BLaER1 treated with 17β-estradiol and CSF1 and Interleukin-3, amounts not matched to agents 10 nM and 100 nM (cell line): ENCODE results near the gene IL18BP.

Experiments
- H3K27ac ChIP-seq, 11 experiments: shearing (Covaris generic); formaldehyde crosslinking; 2 replicates each; pipeline ENCODE4 v1.8.1; 2022
- H3K27me3 ChIP-seq, 11 experiments: shearing (Covaris generic); formaldehyde crosslinking; 2 replicates each; pipeline ENCODE4 v1.8.1; 2022
- H3K36me3 ChIP-seq, 11 experiments: shearing (Covaris generic); formaldehyde crosslinking; 2 replicates each; pipeline ENCODE4 v1.8.1; 2022
- H3K4me1 ChIP-seq, 10 experiments: shearing (Covaris generic); formaldehyde crosslinking; 2 replicates each; pipeline ENCODE4 v1.8.1; 2022
- H3K4me2 ChIP-seq, 11 experiments: shearing (Covaris generic); formaldehyde crosslinking; 2 replicates each; pipeline ENCODE4 v1.8.1; 2022
- H3K4me3 ChIP-seq, 10 experiments: shearing (Covaris generic); formaldehyde crosslinking; 2 replicates each; pipeline ENCODE4 v1.8.1; 2022
- H3K9ac ChIP-seq, 11 experiments: shearing (Covaris generic); formaldehyde crosslinking; 2 replicates each; pipeline ENCODE4 v1.8.1; 2022
- H3K9me3 ChIP-seq, 11 experiments: shearing (Covaris generic); formaldehyde crosslinking; replicated peaks in 1 of 11; 2 replicates each; pipeline ENCODE4 v1.8.1; 2022
- H4K20me1 ChIP-seq, 11 experiments: shearing (Covaris generic); formaldehyde crosslinking; 2 replicates each; pipeline ENCODE4 v1.8.1; 2022
- Cebpa-rat ChIP-seq, 11 experiments: shearing (Covaris generic); IDR thresholded peaks; 2 replicates each; pipeline ENCODE4 v1.8.1; 2022

Gene IL18BP

DNA sequence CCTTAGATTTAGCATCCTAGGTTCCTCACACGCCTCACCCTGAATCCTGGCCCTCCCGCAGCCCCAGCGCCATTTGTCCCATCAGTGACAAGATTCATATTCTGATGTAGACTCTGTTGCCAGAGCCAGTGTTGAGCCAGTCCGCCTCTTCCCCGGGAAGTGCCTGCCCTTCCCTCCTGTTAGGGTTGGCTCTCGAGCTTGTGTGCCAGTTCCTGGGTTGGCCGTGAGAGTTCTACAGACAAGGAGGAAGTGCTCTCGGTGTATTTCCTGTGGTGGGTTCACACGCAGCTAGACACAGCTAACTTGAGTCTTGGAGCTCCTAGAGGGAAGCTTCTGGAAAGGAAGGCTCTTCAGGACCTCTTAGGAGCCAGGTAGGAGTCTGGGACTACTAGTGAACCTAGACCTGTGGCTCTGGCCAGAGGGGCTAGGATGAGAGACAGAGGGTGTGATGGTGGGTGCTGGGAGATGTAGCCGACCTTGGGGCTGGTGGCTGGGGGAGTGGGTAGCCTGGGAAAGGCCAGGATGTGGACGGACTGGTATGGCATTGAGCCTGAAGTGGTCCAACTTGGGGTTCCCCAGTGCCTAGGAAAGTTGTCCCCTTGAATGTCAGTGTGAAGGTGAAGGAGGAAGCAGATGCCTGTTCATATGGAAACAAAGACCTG is at the start of gene IL18BP:
IL18BP (plus strand) TSS at position 261 of the 662 bp plus-strand sequence. CDS start 1,076 bp downstream, outside the sequence.
- peaks cover 0 to 8% (median 0%) of the 10 kb centered on the region in 11 experiments; a peak in 2 of 22 replicates for H3K9me3 ChIP-seq
- H3K4me2 ChIP-seq = peak within 1 kb of the TSS; percentile 63 to 91 (median 74)
- H3K27me3 ChIP-seq = no peaks in the 10 kb centered on the region
- H3K4me3 ChIP-seq = peak within 1 kb of the TSS in 1 of 10 experiments; percentile 8; a peak in 2 of 20 replicates
- H3K36me3 ChIP-seq = peaks cover 26 to 62% (median 41%) of the 10 kb centered on the region in 11 experiments
- H4K20me1 ChIP-seq = peaks cover 12 to 40% (median 26%) of the 10 kb centered on the region in 11 experiments; a peak in 20 of 22 replicates
- no peak for TF ChIP-seq Cebpa-rat (IDR thresholded peaks at IDR 0.05)
- H3K27ac ChIP-seq = peak within 1 kb of the TSS; percentile 22 to 69 (median 56); a peak in 20 of 22 replicates
- H3K4me1 ChIP-seq = peaks cover 17 to 60% (median 24%) of the 10 kb centered on the region in 10 experiments
- H3K9ac ChIP-seq = peak within 1 kb of the TSS in 1 of 11 experiments; percentile 32; a peak in 1 of 22 replicates

DNA sequence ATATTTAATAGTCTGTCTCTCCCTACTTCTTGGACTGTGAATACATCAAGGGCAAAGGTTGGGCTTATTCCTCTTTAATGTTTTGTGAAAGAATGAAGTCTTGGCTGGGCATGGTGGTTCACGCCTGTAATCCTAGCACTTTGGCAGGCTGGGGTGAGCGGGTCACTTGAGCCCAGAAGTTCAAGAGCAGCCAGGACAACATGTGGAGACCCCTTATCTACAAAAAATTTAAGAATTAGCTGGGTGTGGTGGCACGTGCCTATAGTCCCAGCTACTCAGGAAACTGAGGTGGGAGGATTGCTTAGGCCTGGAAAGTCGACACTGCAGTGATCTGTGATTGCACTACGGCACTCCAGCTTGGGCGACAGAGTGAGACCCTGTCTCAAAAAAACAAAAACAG is 49.7 kb upstream of the IL18BP start:
- H3K36me3 ChIP-seq = peaks cover 5 to 39% (median 9%) of the 10 kb centered on the region in 11 experiments; a peak in 13 of 22 replicates
- no peaks in the 10 kb centered on the region for H3K9me3 ChIP-seq
- no peak overlapping the region for H3K9ac ChIP-seq
- H3K4me1 ChIP-seq = peaks cover 0 to 27% (median 19%) of the 10 kb centered on the region in 10 experiments; a peak in 16 of 20 replicates
- no peak overlapping the region; a peak in 2 of 22 replicates for H3K4me2 ChIP-seq
- no peaks in the 10 kb centered on the region for H3K27me3 ChIP-seq
- peak overlapping the region in 1 of 11 experiments; percentile 25; a peak in 1 of 22 replicates for H3K27ac ChIP-seq
- peaks cover 0 to 83% (median 22%) of the 10 kb centered on the region in 11 experiments; a peak in 14 of 22 replicates for H4K20me1 ChIP-seq
- no peak for TF ChIP-seq Cebpa-rat (IDR thresholded peaks at IDR 0.05)
- H3K4me3 ChIP-seq = no peak overlapping the region

- Histone ChIP-seq H3K4me3 (no peak overlapping the region), H3K9me3 (no peaks in the 10 kb centered on the region), H3K36me3 (peaks cover 0 to 23% (median 4%) of the 10 kb centered on the region in 11 experiments; a peak in 6 of 22 replicates), H3K27ac (no peak overlapping the region), H3K27me3 (no peaks in the 10 kb centered on the region), H3K4me2 (no peak overlapping the region), H3K9ac (no peak overlapping the region), H4K20me1 (peaks cover 0 to 86% (median 29%) of the 10 kb centered on the region in 11 experiments; a peak in 11 of 22 replicates), H3K4me1 (peaks cover 0 to 22% (median 15%) of the 10 kb centered on the region in 10 experiments; a peak in 15 of 20 replicates)
- TF ChIP-seq Cebpa-rat (IDR thresholded peaks at IDR 0.05) = no peak
These were observed 46.9 kb upstream of the IL18BP start for GRCh38 chr11:71951741-71952310.

DNA sequence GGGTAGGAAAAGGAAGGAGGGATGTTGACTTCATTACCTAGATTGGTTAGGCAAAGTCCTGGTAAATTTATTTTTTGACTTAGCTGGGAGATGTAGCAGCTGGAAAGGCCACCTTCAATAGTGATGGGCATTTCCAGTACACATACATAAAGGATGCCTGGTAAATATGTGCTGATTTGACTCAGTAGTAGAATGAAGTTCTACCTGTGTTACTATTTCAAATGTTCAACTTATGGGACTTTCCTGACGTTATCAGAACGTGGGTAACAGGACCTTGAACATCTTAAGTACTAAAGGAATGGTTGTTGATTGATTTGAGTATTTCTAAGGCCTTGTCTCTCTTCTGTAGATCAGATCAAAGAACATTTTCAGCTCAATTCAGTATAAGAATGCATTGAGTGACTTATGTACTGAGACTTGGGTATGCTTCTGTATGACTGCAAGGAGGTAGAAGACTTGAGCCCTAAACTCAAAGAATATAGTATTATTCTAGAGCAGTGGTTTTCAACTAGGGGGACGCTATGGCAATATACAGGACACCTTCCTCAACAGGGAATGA is 42.7 kb upstream of the IL18BP start:
- H3K36me3 ChIP-seq = peaks cover 13 to 40% (median 22%) of the 10 kb centered on the region in 11 experiments
- no peak overlapping the region for H3K27ac ChIP-seq
- no peak overlapping the region for H3K4me2 ChIP-seq
- H4K20me1 ChIP-seq = peaks cover 0 to 67% (median 23%) of the 10 kb centered on the region in 11 experiments; a peak in 9 of 22 replicates
- TF ChIP-seq Cebpa-rat (IDR thresholded peaks at IDR 0.05) = no peak
- H3K4me3 ChIP-seq = no peak overlapping the region
- no peaks in the 10 kb centered on the region for H3K4me1 ChIP-seq
- H3K27me3 ChIP-seq = no peaks in the 10 kb centered on the region
- peaks cover 6 to 11% (median 8%) of the 10 kb centered on the region in 11 experiments; a peak in 20 of 22 replicates for H3K9me3 ChIP-seq
- H3K9ac ChIP-seq = no peak overlapping the region

- H3K4me2 ChIP-seq = peak overlapping the region; percentile 14 to 73 (median 48); a peak in 18 of 22 replicates
These were observed 36.2 kb upstream of the IL18BP start for GRCh38 chr11:71962428-71963038.

DNA sequence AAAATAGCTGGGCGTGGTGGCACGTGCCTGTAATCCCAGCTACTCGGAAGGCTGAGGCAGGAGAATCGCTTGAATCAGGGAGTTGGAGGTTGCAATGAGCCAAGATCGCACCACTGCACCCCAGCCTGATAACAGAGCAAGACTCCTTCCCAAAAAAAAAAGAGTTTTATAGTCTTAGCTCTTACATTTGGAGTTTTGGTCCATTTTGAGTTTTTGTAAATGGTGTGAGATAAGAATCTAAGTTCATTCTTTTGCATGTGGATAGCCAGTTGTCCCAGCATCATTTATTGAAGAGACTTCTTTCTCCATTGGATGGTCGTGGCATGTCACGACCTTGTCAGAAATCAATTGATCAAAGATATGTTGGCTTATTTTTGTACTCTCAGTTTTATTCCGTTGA is 35.2 kb upstream of the IL18BP start:
- Histone ChIP-seq H3K36me3 (peaks cover 49 to 82% (median 61%) of the 10 kb centered on the region in 11 experiments), H3K27ac (peak overlapping the region in 6 of 11 experiments; percentile 29 to 79 (median 64); a peak in 7 of 22 replicates), H4K20me1 (no peaks in the 10 kb centered on the region), H3K9ac (no peak overlapping the region; a peak in 1 of 22 replicates), H3K27me3 (no peaks in the 10 kb centered on the region), H3K4me1 (peaks cover 7 to 33% (median 18%) of the 10 kb centered on the region in 10 experiments), H3K9me3 (peaks cover 14 to 22% (median 18%) of the 10 kb centered on the region in 11 experiments), H3K4me3 (no peak overlapping the region), H3K4me2 (peak overlapping the region in 5 of 11 experiments; percentile 47 to 73 (median 62); a peak in 10 of 22 replicates)
- TF ChIP-seq Cebpa-rat (IDR thresholded peaks at IDR 0.05) = no peak

More at GRCh38 chr11:71962428-71963038, 36.2 kb upstream of the IL18BP start:
- no peak overlapping the region for H3K4me3 ChIP-seq
- peaks cover 14 to 22% (median 18%) of the 10 kb centered on the region in 11 experiments for H3K9me3 ChIP-seq
- H3K9ac ChIP-seq = peak overlapping the region in 8 of 11 experiments; percentile 7 to 62 (median 37); a peak in 12 of 22 replicates
- H3K4me1 ChIP-seq = peaks cover 7 to 33% (median 18%) of the 10 kb centered on the region in 10 experiments
- TF ChIP-seq Cebpa-rat (IDR thresholded peaks at IDR 0.05) = no peak
- peak overlapping the region; percentile 45 to 79 (median 65) for H3K27ac ChIP-seq
- no peaks in the 10 kb centered on the region for H3K27me3 ChIP-seq
- peaks cover 0 to 4% (median 0%) of the 10 kb centered on the region in 11 experiments; a peak in 1 of 22 replicates for H4K20me1 ChIP-seq
- H3K36me3 ChIP-seq = peaks cover 40 to 82% (median 52%) of the 10 kb centered on the region in 11 experiments

GRCh38 chr11:71964641-71965040 is 34.1 kb upstream of the IL18BP start:
- 0 out of 22 replicates have a peak overlapping the region, but pooled peaks of 1 of the 11 experiments have one; percentile 19 for H3K9ac ChIP-seq
- H3K27me3 ChIP-seq = no peaks in the 10 kb centered on the region
- peak overlapping the region in 1 of 11 experiments; percentile 28; a peak in 1 of 22 replicates for H3K4me2 ChIP-seq
- H4K20me1 ChIP-seq = no peaks in the 10 kb centered on the region
- no peak overlapping the region for H3K4me3 ChIP-seq
- H3K9me3 ChIP-seq = peaks cover 14 to 22% (median 18%) of the 10 kb centered on the region in 11 experiments
- H3K4me1 ChIP-seq = peaks cover 7 to 33% (median 18%) of the 10 kb centered on the region in 10 experiments
- peaks cover 54 to 84% (median 64%) of the 10 kb centered on the region in 11 experiments for H3K36me3 ChIP-seq
- TF ChIP-seq Cebpa-rat (IDR thresholded peaks at IDR 0.05) = no peak
- H3K27ac ChIP-seq = no peak overlapping the region

GRCh38 chr11:71971680-71972079 is 27.0 kb upstream of the IL18BP start:
- Histone ChIP-seq H4K20me1 (peaks cover 0 to 4% (median 0%) of the 10 kb centered on the region in 11 experiments; a peak in 2 of 22 replicates), H3K4me3 (no peak overlapping the region), H3K9me3 (no peaks in the 10 kb centered on the region), H3K36me3 (peaks cover 41 to 75% (median 53%) of the 10 kb centered on the region in 11 experiments), H3K27me3 (no peaks in the 10 kb centered on the region), H3K4me1 (no peaks in the 10 kb centered on the region), H3K9ac (no peak overlapping the region), H3K27ac (no peak overlapping the region), H3K4me2 (no peak overlapping the region)
- TF ChIP-seq Cebpa-rat (IDR thresholded peaks at IDR 0.05) = no peak
